ENCODE data around the gene PAX1.

The PAX1 gene

GRCh38 chr20:21705575-21706260, at the start of gene PAX1:
Gene PAX1, plus strand, starts transcription at chr20:21705664. Its CDS starts 49 bp downstream, at chr20:21705713.
- no peak for DNase-seq (ENCODE audit: low read depth, low spot score)

GRCh38 chr20:21656308-21657067, 49.0 kb upstream of the PAX1 start:
- DNase-seq (ENCODE audit: low read depth, low spot score): no peak

- no peak for DNase-seq (ENCODE audit: low read depth, low spot score)
Observed at GRCh38 chr20:21661488-21662055, 43.9 kb upstream of the PAX1 start.

GRCh38 chr20:21663465-21663864, 42.0 kb upstream of the PAX1 start:
- DNase-seq (ENCODE audit: low read depth, low spot score): no peak

GRCh38 chr20:21665687-21666446, 39.6 kb upstream of the PAX1 start:
- no peak for DNase-seq (ENCODE audit: low read depth, low spot score)

- no peak for DNase-seq (ENCODE audit: low read depth, low spot score)
Observed at GRCh38 chr20:21670126-21670525, 35.3 kb upstream of the PAX1 start.

DNA sequence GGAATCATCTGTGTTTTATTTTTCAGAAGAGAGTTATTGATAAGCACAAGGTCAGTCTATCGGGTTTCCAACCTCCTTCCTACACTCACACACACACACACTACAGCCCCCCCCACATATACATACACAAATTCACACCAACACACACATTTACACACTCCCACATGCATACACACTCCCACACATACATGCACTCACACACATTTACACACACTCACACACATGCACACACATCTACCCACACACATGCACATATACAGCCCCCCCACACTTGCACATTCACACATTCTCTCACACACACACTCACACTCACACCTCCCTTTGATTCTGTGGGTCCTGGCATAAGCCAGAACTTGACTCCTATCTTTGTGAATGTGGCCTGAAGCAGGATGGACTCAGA, 34.5 kb upstream of the PAX1 start:
- DNase-seq (ENCODE audit: low read depth, low spot score): no peak

- DNase-seq (ENCODE audit: low read depth, low spot score): no peak
Observed at GRCh38 chr20:21677261-21677660, 28.2 kb upstream of the PAX1 start.

- DNase-seq (ENCODE audit: low read depth, low spot score): no peak
Observed at GRCh38 chr20:21677781-21678180, 27.7 kb upstream of the PAX1 start.

GRCh38 chr20:21681234-21681921, 24.1 kb upstream of the PAX1 start:
- DNase-seq (ENCODE audit: low read depth, low spot score): no peak

DNA sequence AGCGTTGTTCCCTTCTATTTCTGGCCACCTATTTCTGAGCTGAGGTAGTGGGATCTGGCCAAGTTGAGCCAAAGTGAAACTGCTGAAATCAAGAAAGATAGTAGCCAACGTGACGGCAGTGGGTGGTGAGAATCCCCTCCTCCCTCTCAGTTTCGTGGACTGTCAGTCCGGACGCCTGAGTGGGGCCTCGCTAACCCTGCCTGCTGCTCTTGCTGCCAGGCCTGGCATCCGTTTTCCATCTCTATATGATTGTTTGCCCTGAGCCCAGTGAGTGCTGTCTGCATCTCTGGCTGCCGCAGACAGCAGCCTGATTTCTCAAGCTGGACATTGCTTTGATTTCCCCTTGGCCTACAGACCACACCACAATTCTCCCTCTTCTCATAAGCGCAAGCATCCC, 23.5 kb upstream of the PAX1 start:
- no peak for DNase-seq (ENCODE audit: low read depth, low spot score)

GRCh38 chr20:21682521-21682954, 22.9 kb upstream of the PAX1 start:
- no peak for DNase-seq (ENCODE audit: low read depth, low spot score)

DNA sequence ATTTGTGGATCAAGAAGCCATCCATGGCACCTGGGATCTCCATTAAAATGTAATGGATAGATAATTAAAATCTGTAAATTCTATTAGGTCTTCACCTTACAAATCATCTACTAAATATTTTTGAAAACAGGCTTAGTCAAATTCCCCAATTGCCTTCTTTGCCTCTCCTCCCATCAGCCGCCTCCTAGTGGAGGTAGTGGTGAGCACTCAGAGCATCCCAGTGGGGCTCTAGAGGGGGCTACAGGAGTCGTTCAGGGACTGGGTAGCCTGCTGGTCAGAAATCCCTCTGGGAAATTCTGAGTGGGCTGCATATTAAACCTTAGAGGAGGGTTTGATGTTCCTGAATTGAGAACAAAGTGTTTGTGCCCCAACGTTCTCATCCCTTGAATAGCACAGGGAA, 20.8 kb upstream of the PAX1 start:
- DNase-seq (ENCODE audit: low read depth, low spot score): no peak

GRCh38 chr20:21685981-21686380, 19.5 kb upstream of the PAX1 start:
- DNase-seq (ENCODE audit: low read depth, low spot score): no peak

GRCh38 chr20:21693322-21693721, 12.1 kb upstream of the PAX1 start:
- DNase-seq (ENCODE audit: low read depth, low spot score): no peak

- DNase-seq (ENCODE audit: low read depth, low spot score): no peak
Observed at GRCh38 chr20:21698494-21699215, 6.8 kb upstream of the PAX1 start.

- no peak for DNase-seq (ENCODE audit: low read depth, low spot score)
Observed at GRCh38 chr20:21699216-21699508, 6.3 kb upstream of the PAX1 start.

GRCh38 chr20:21701171-21701876, 4.1 kb upstream of the PAX1 start:
- DNase-seq (ENCODE audit: low read depth, low spot score): no peak

DNA sequence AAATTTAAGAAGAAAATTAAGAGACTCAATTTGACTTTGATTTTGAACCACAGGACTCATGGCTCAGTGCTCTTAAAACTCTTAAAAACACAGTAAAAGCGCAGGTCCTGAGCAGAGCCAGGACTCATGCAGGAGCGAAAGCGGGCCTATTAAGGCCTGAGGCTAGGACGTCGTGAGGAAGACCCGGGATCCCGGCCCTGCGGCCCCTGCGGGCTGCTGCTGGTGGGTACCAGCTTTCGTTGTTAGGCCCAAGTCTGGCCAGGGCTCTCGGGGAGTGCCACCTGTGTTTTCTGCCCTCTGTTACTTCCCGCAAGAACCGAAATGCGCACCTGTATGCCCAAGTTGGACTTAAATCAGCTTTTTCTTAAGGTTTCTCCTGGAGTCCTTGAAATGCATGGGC, 3.4 kb upstream of the PAX1 start:
- DNase-seq (ENCODE audit: low read depth, low spot score): no peak

Measured in brain pericyte (primary cell).